DMS 273 (cell line): ENCODE results near the gene PROKR1.
"Not testable (repeated sequence)": the region's sequence is repeated elsewhere in the genome, so short reads cannot be mapped to it uniquely, and the experiment has no call there.

Experiments used
- DNase-seq: peaks from one replicate; lab custom pipeline; 2025; ENCODE audit not compliant: unreplicated experiment; lab: John Stamatoyannopoulos, UW

PROKR1 gene

DNA sequence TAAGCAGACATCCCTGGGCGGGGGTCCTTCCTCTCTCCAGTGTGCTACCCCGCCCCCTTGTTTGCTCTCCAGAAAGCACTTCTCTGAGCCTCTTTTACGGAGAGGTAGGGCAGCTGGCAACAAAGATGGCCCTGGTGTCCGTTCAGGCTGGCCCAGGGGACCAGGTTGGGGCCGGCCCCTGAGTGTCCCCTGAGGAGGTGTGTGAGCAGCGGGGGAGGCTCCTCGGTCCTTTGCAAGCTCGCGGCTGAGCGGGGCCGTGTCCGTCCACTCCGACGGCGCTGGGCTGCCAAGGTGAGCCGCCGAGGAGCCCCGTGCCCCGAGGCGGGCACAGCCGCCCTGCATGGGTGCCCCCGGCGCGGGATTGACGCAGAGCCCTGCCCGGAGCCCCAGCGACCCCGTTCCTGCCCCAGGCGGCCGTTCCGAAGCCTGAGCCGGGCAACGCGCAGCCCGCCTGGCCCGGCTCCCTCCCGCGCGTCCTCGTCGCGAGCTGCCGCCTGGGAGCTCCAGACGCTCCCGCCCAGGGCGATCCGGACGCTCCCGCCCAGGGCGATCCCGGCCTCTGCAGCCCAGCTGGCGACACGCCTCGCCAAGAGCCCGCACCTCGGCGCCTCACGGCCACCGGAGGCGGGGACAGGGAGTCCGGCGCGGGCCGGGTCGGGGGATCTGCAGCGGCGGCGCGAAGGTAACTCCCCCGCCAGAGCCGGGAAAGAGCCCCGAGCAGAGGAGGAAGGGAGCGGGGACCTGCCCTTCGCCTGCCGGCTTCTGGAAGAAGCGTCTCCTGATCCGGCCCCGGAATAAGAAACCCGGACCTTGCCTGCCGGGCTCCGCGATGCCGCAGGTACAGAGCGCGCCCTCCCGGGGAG is at the start of gene PROKR1:
Gene PROKR1 (plus strand): TSS at position 569 of the 863 bp plus-strand sequence. CDS start 2,243 bp downstream, outside the sequence.
- DNase-seq, result peak; percentile 81

DNA sequence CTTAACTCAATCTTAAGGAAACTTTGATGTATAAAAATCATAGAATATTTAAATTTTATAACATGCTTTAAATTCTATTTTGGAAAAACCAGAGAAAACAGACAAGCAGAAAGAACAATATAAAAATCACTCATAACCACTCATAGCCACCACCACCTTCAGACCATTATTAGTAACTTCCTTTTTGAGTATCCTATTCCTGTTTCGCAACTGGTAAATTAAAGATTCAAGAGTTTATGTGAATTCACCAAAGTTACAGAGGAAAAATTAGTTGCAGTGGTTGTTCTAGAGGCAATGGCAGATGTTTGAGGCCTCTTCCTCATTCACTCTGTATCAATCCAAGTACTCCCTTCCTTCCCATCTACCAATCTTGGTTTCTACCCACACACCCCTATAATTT is 49.3 kb upstream of the PROKR1 start:
- no peak for DNase-seq

DNA sequence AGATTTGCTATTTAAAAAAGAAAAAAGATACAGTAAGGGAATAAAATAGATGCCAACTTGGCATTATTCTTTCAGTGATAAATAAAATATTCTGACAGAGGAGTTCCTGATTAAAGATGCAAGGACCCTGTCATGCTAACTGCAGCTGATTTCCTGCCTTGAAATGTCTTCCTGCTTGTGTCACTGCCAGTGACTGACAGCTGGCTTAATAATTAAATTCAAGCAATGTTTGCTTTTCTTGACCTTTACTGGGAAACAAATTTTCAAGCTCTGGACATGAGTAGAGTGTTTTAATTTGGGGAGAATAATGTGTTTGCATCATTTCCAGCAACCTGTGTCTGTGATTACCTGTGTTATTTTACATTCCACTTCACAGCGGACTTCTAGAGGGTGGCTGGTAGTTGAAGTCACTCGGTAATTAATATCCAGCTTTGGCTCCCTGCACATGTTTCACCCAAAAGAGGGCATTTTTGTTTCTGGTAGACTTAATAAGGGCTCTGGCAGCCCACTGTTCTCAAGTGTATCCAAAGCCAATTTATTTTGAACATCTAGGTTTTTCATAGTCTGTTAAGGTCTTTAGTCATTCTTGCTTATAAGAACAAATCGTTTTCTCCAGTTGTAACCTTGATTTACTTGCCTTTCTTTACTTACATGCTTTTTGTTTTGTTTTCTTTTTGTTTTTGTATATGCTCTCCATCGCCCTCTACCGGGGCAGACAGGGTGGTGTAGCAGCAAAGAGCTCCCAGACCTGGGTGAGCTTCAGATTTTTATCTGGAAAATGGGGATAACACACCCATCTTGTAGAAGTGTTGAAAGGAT is 48.5 kb upstream of the PROKR1 start:
- DNase-seq, result peak; percentile 67

DNA sequence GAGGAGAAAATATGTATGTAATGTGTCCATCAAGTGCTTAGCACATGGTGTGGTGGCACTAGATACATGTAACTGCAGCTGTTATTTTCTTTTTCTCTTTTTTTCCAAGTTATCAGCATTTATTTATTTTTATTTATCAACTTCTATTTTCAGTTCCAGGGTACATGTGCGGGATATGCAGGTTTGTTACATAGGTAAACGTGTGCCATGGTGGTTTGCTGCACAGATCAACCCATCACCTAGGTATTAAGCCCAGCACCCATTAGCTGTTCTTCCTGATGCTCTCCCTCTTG is 47.9 kb upstream of the PROKR1 start:
- not testable (repeated sequence) for DNase-seq

DNA sequence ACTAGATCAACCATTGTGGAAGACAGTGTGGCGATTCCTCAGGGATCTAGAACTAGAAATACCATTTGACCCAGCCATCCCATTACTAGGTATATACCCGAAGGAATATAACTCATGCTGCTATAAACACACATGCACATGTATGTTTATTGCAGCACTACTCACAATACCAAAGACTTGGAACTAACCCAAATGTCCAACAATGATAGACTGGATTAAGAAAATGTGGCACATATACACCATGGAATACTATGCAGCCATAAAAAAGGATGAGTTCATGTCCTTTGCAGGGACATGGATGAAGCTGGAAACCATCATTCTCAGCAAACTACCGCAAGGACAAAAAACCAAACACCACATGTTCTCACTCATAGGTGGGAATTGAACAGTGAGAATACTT is 42.9 kb upstream of the PROKR1 start:
- DNase-seq, result not testable (repeated sequence)

DNA sequence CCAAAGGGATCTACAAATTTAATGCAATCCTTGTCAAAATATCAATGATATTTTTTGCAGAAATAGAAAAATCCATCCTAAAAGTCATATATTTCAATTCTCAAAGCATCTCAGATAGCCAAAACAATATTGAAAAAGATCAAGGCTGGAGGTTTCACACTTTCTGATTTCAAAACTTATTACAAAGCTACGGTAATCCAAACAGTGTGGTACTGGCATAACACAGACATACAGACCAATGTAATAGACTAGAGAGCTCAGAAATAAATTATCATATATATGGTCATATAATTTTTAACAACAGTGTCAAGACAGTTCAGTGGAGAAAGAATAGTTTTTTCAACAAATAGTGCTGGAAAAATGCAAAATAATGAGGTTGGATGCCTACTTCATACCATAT is 40.3 kb upstream of the PROKR1 start:
- DNase-seq, result no peak

DNA sequence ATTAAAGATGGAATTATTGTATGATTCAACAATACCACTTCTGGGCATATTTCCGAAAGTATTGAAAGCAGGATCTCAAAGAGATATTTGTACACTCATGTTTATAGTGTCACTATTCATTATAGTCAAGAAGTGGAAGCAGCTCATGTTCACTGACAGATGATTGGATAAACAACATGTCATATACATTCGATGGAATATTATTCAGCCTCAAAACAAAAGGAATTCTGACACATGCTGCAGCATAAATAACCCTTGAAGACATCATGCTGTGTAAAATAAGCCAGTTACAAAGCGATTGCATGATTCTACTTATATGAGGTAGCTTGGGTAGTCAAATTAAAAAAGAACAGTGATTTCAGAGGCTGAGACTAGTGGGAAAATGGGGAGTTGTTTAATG is 39.3 kb upstream of the PROKR1 start:
- DNase-seq, result no peak

DNA sequence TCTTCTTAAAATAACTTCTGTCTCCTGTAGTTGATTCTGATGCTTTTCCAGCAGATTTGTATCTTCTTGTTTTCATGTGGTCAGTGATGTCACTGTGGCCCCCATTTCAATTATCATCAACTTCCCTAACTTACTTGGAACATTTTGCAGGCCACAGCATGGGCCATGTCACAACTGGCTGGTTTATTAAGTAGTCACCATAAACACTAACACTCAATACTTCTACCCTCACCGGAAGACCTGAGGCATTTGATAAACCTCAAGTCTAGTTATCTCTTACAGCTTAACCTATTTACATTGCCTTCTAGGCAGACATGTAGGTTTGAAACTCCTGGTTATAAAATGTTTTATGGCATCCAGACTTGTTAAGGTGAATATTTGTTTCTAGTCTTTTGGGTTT is 37.4 kb upstream of the PROKR1 start:
- no peak for DNase-seq

DNA sequence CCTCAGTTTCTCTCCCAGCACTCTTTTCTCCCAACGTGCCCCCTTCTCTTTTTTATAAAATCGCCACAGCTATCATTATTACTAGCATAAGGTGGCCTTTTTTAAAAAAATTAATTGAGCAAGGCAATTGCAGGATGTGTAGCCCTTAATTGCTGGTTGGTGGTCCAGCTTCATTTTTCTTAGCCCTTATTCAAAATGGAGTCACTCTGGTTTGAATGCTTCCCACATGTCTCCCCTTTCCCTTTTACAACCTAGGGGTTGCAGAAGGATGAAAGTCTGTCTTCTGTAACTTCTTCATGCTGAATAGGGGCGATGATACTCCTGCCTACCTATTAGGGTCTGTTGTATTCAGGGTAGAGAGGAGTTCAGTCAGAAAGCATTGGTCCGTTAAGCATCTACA is 36.6 kb upstream of the PROKR1 start:
- no peak for DNase-seq

DNA sequence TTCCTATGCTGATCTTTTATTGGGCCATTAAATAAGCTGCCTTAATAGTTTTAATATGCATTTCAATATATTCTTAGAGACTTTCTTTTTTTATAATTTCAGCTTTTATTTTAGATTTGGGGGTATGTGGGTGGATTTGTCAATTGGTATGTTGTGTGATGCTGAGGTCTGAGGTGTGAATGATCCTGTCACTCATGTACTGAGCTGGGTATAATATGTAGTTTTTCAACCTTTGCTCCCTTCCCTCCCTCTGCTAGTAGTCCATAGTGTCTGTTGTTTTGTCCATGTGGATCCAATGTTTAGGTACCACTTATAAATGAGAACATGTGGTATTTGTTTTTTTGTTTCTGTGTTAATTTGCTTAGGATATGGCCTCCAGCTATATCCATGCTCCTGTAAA is 35.5 kb upstream of the PROKR1 start:
- DNase-seq, result no peak

DNA sequence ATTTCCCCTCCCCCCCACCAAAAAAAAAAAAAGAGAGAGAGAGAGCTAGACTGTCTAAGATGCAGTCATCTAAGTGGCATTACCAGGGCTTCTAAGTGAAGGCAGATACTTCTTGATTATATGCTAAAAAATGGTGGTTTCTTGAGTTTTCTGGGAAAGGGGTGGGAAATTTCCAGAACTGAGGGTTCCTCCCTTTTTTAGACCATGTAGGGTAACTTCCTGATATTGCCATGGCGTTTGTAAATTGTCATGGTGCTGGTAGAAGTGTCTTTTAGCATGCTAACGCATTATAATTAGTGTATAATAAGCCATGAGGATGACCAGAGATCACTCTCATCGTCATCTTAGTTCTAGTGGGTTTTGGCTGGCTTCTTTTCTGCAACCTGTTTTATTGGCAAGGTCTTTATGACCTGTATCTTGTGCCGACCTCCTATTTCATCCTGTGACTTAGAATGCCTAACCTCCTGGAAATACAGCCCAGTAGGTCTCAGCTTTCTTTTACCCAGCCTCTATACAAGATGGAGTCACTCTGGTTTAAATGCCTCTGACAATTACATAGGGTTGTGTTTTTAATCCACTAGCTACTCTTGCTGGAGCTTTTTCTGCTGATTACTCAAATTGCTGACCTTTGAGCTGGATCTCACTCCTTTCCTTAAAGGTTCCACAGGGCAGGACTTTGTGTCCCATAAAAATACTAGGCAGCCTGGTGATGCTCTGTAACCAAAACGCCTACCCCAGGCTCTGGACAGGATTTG is 30.4 kb upstream of the PROKR1 start:
- no peak for DNase-seq

DNA sequence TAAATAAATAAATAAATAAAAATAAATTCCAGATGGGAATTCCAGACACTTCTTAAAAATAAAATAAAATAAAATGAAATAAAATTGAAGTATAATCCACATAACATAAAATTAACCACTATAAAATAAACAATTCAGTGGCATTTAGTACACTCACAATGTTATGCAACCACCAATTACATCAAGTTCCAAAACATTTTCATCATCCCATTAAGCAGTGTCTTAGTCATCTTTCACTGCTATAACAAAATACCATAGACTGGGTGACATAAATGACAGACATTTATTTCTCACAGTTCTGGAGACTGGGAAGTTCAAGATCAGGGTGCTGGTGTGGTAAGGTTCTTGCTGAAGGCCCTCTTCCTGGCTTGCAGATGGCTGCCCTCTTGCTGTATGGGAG is 22.6 kb upstream of the PROKR1 start:
- no peak for DNase-seq

DNA sequence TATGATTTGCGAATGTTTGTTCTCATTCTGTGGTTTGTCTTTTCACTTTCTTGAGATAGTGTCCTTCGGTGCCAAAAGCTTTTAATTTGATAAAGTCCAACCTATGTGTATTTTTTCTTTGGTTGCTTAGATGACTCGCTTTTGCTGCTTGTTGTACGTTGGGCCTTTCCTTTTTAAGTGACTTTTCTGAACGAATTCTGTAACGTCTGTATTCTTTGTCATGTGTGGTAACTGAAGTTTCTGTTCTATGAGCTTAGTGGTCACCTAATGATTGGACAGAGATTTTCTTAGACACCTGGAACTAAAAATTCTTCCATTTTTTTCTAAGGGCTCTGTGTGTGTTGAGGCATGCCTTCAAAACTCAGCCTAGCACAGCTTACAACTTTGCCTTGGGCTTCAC is 19.6 kb upstream of the PROKR1 start:
- DNase-seq, result no peak

DNA sequence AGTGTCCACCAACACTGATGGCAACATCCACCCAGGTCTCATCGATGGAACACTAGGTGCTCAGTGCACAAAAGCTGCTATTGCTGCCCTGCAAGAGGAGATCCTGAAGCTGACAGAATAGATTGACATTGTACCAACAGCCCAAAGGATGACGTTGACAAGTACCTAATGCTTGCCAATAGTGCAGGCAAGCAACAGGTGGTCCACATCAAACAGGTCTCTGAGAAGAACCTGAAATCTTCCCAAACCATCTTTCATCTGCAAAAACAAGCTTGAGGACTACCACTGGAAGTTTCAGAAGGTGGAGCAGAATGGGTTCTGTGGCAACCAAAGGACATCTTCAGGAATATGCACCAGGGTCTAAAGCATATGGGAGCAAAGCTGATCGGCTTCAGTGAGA is 15.8 kb upstream of the PROKR1 start:
- DNase-seq, result no peak

DNA sequence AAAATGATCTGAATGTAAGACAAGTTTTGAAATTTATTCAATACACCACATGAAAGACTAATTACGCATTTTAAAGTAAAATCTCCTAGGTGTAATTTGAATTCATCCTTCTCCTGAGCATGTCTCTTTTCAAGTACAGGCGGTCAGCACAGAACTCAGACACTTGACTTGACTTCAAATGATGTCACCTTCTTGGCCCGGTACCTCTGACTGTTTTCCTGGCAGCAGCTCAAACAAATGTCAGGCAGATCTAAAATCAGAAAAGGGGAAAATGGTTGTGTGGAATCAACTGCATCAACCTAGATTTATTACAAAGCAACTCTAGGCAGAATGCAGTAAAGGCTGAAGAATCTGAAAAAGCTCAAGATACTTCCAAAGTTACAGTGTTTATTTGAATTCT is 11.4 kb upstream of the PROKR1 start:
- peak; percentile 68 for DNase-seq

DNA sequence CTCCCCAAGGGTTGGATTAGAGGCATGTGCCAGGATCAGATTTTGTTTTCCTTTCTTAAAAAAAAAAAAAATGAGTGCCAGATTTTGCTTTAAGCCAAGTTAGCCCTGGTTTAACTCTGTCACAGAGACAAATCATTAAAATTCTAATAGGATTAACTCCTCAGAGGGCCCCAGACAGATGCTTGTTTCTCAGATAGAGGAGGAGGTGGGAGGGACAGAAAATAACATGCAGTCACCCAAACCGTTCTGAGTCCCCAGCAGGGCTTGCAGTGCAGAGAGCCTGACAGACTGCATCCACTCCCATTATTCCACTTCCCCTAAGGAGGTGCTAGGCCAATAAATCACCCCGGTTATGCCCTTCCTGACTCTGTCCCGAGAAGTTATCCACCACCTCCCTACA is 6.3 kb upstream of the PROKR1 start:
- peak; percentile 33 for DNase-seq

DNA sequence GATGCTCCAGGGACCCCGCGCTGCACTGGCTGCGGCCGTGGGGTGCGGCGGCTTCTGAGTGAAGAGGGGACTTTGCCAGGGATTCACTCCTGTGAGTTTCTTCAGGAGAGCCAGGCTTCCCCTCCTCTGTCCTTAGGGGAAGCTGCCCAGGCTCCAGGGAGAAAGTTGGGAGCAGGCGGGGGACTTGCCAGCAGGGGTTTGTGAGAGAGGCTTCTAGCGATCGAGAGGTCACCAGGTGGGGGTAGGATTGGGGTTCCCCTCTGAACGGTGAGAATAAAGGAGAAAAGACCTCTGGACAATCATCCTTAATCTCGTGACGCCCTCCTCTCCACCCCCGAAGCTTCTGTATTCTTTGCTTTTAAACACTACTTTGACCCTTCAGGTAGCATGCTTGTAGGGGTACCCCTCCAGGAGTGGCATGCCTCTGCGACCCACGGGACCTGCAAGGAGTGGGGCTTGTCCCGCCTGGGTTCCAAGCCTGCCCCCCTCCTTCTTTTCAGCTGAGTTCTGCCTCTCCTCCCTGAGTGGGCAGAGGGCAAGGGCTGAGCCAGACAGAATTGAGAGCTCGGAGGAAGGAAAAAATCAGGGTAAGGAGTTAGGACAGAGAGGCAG is 601 bp downstream of the PROKR1 start:
- DNase-seq, result no peak

DNA sequence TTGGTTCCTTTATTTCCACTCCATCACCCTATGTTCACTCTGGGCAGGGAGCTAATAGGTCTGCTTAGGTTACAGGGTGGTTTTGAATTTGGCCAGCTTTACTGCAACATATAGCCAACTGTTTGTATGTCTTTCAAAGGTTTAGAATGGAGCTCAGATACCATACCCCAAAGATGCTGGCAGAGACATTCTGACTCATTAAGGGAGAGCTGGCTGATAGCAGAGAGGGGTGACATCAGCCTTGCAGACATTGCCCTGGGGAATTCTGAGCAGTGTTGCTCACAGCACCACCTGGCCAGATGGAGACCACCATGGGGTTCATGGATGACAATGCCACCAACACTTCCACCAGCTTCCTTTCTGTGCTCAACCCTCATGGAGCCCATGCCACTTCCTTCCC is 2.1 kb downstream of the PROKR1 start:
- DNase-seq, result peak; percentile 12

DNA sequence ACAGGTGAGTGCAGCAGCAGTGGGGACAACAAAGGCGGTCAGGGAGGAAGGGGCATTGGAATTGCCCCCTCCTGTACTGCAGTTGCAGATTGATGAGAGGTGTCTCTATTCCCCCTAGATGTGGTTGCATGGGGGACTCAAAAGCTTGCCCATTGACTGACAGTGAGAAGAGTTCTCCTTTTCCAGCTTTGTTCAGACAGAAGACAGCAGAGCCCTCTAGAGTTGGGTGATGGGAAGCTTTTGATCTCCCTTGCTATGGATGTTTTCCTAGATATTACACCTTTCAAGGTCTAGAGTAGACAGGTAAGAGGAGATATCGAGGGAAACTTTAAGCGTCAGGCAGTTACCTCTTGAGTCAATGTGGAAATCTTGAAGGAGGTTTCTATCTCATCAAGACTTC is 2.9 kb downstream of the PROKR1 start:
- peak; percentile 43 for DNase-seq

DNA sequence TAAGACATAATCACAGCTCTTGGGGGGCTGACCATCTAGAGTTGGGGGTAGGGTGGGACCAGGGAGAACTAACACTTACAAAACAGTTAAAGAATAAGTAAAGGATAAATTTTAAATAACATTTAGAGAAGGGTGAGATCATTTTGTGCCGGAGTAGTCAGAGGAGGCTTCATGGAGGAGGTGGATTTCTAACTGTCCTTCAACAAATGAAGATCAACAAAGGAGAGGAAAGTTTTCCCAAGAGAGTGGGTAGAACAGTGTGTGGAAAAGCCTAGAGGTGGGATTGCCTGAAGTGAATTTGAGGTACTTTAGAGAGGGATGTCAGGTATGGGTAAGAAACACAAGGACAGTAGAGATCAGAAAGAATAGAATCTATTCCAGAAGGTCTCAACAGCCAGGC is 7.3 kb downstream of the PROKR1 start:
- no peak for DNase-seq

DNA sequence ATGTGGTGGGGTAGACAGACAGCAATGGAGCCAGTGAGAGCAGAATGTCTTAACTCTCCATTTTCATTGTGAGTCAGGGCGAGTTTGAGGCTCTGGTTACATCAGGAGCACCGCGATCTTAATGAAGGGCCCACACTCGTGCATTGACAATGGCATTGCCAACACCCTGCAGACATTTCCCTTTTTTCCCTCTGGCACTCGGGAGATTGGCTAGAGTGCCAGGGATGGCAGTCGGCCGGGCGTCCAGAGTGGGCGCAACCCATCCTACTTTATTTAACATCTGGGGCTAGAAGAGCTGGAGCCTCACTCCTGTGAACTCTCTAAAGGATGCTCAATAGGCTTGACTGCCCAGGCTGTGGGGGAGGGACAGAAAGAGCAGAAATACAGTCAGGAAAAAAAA is 9.7 kb downstream of the PROKR1 start:
- DNase-seq, result no peak
